IPS-NIHi7 (cell line): ENCODE results near the gene ADAMTSL1.

Experiments
- DNase-seq: peaks from one replicate; pipeline ENCODE4 v3.0.0; 2012; ENCODE audit warnings: mixed read lengths; ENCODE audit errors: extremely low spot score

Gene ADAMTSL1

GRCh38 chr9:18730241-18730640 is 256.3 kb downstream of the ADAMTSL1 start:
- DNase-seq = no peak

GRCh38 chr9:18739127-18739526 is 265.2 kb downstream of the ADAMTSL1 start:
- DNase-seq = no peak

GRCh38 chr9:18739641-18740318 is 265.8 kb downstream of the ADAMTSL1 start:
- DNase-seq = no peak

- no peak for DNase-seq
Measured at GRCh38 chr9:18741359-18741758, 267.4 kb downstream of the ADAMTSL1 start.

- no peak for DNase-seq
Measured at GRCh38 chr9:18741945-18742344, 268.0 kb downstream of the ADAMTSL1 start.

GRCh38 chr9:18743421-18743820 is 269.5 kb downstream of the ADAMTSL1 start:
- DNase-seq = no peak

GRCh38 chr9:18743971-18744370 is 270.0 kb downstream of the ADAMTSL1 start:
- DNase-seq = no peak

- no peak for DNase-seq
Measured at GRCh38 chr9:18745710-18746109, 271.8 kb downstream of the ADAMTSL1 start.

GRCh38 chr9:18746631-18747030 is 272.7 kb downstream of the ADAMTSL1 start:
- no peak for DNase-seq

GRCh38 chr9:18747595-18747994 is 273.6 kb downstream of the ADAMTSL1 start:
- DNase-seq = no peak

GRCh38 chr9:18748251-18748701 is 274.3 kb downstream of the ADAMTSL1 start:
- no peak for DNase-seq

- DNase-seq = no peak
Measured at GRCh38 chr9:18749711-18750110, 275.8 kb downstream of the ADAMTSL1 start.

- DNase-seq = no peak
Measured at GRCh38 chr9:18753904-18754303, 280.0 kb downstream of the ADAMTSL1 start.

GRCh38 chr9:18754537-18754936 is 280.6 kb downstream of the ADAMTSL1 start:
- DNase-seq = no peak

- no peak for DNase-seq
Measured at GRCh38 chr9:18755263-18755662, 281.3 kb downstream of the ADAMTSL1 start.

GRCh38 chr9:18756712-18757125 is 282.8 kb downstream of the ADAMTSL1 start:
- no peak for DNase-seq

- DNase-seq = no peak
Measured at GRCh38 chr9:18759827-18760226, 285.9 kb downstream of the ADAMTSL1 start.

- no peak for DNase-seq
Measured at GRCh38 chr9:18761742-18762300, 287.9 kb downstream of the ADAMTSL1 start.

- DNase-seq = no peak
Measured at GRCh38 chr9:18766989-18767550, 293.1 kb downstream of the ADAMTSL1 start.

- DNase-seq = no peak
Measured at GRCh38 chr9:18768951-18769622, 295.1 kb downstream of the ADAMTSL1 start.

GRCh38 chr9:18770131-18770908 is 296.4 kb downstream of the ADAMTSL1 start:
- DNase-seq = no peak

GRCh38 chr9:18771011-18771410 is 297.1 kb downstream of the ADAMTSL1 start:
- no peak for DNase-seq
